RPMI8226 (cell line): ENCODE results near the gene SPRR2A.
"Not testable (repeated sequence)": the region's sequence is repeated elsewhere in the genome, so short reads cannot be mapped to it uniquely, and the experiment has no call there.

Experiments used
- DNase-seq: peaks from one replicate; pipeline ENCODE4 v3.0.0-alpha.2; 2015

Gene SPRR2A

GRCh38 chr1:153057375-153057774 lies at the start of gene SPRR2A:
SPRR2A (minus strand) TSS chr1:153057512; CDS start chr1:153056735, 777 bp downstream.
- DNase-seq, result peak; percentile 26

- no peak for DNase-seq
Observed at GRCh38 chr1:153100245-153100644, 42.9 kb upstream of the SPRR2A start.

GRCh38 chr1:153099461-153100045 lies 42.2 kb upstream of the SPRR2A start:
- DNase-seq, result no peak

- DNase-seq, result no peak
Observed at GRCh38 chr1:153095764-153096163, 38.5 kb upstream of the SPRR2A start.

GRCh38 chr1:153094426-153094825 lies 37.1 kb upstream of the SPRR2A start, which contains the start of gene SPRR2E:
SPRR2E (minus strand) TSS chr1:153094526; CDS start chr1:153093751, 775 bp downstream.
- DNase-seq, result no peak

- no peak for DNase-seq
Observed at GRCh38 chr1:153087652-153088051, 30.3 kb upstream of the SPRR2A start.

GRCh38 chr1:153081736-153082135 lies 24.4 kb upstream of the SPRR2A start:
- no peak for DNase-seq

GRCh38 chr1:153072806-153073726 lies 15.8 kb upstream of the SPRR2A start:
- no peak for DNase-seq

GRCh38 chr1:153071511-153071910 lies 14.2 kb upstream of the SPRR2A start, which contains the start of gene SPRR2B:
SPRR2B (minus strand) TSS chr1:153071611; CDS start chr1:153070839, 772 bp downstream.
- DNase-seq, result no peak

GRCh38 chr1:153070243-153070642 lies 12.9 kb upstream of the SPRR2A start:
- no peak for DNase-seq

- no peak for DNase-seq
Observed at GRCh38 chr1:153058826-153059784, 1.8 kb upstream of the SPRR2A start.

- DNase-seq, result no peak
Observed at GRCh38 chr1:153058154-153058553, 842 bp upstream of the SPRR2A start.

- DNase-seq, result not testable (repeated sequence)
Observed at GRCh38 chr1:153056111-153056510, 1.2 kb downstream of the SPRR2A start.

- DNase-seq, result no peak
Observed at GRCh38 chr1:153049211-153049610, 8.1 kb downstream of the SPRR2A start.

- DNase-seq, result no peak
Observed at GRCh38 chr1:153040950-153041631, 16.2 kb downstream of the SPRR2A start, which contains the start of gene SPRR2D. SPRR2D (minus strand) TSS chr1:153041120; CDS start chr1:153040346, 774 bp downstream.

GRCh38 chr1:153035211-153035610 lies 22.1 kb downstream of the SPRR2A start:
- no peak for DNase-seq

GRCh38 chr1:153032677-153033308 lies 24.5 kb downstream of the SPRR2A start:
- peak; percentile 12 for DNase-seq

- no peak for DNase-seq
Observed at GRCh38 chr1:153032073-153032472, 25.2 kb downstream of the SPRR2A start.

- DNase-seq, result no peak
Observed at GRCh38 chr1:153030895-153031294, 26.4 kb downstream of the SPRR2A start, which contains the start of gene SPRR1B. SPRR1B (plus strand) TSS chr1:153031203; CDS start chr1:153032346, 1,143 bp downstream.

- DNase-seq, result no peak
Observed at GRCh38 chr1:153028766-153029165, 28.5 kb downstream of the SPRR2A start.

GRCh38 chr1:153025797-153026196 lies 31.5 kb downstream of the SPRR2A start:
- no peak for DNase-seq
